Neural progenitor cell (in vitro differentiated cells): ENCODE measurements around the gene DLG2. TPM values are rescaled to one million over a fixed set of nuclear protein-coding genes. Genes with fewer than 3 reads are reported as not detected.

Source experiments
- DNase-seq: peaks from one replicate; pipeline ENCODE4 v3.0.0-alpha.2; 2016; ENCODE audit warnings: low spot score
- H2AFZ ChIP-seq: fragments of 200-600 bp; sonication (generic); replicated peaks from 2 replicates; pipeline ENCODE4 v1.6.1; 2016; ENCODE audit warnings: antibody characterized with exemption
- H3F3A ChIP-seq: fragments of 200-600 bp; sonication (generic); 2 replicates; pipeline ENCODE4 v1.6.1; 2016; ENCODE audit warnings: antibody characterized with exemption, low read depth
- H3K27ac ChIP-seq: fragments of 200-600 bp; sonication (generic); 2 replicates; pipeline ENCODE4 v1.5.1; 2016; ENCODE audit warnings: mild to moderate bottlenecking
- H3K27me3 ChIP-seq: fragments of 200-600 bp; sonication (generic); 2 replicates; pipeline ENCODE4 v1.6.1; 2016; ENCODE audit warnings: mild to moderate bottlenecking, moderate library complexity
- H3K36me3 ChIP-seq: fragments of 200-600 bp; sonication (generic); 2 replicates; pipeline ENCODE4 v1.5.1; 2016
- H3K4me1 ChIP-seq: fragments of 200-600 bp; sonication (generic); 2 replicates; pipeline ENCODE4 v1.6.1; 2016; ENCODE audit warnings: mixed run types
- H3K4me2 ChIP-seq: fragments of 200-600 bp; sonication (generic); 2 replicates; pipeline ENCODE4 v1.6.1; 2016
- H3K4me3 ChIP-seq: fragments of 200-600 bp; sonication (generic); 2 replicates; pipeline ENCODE4 v1.5.1; 2016
- H3K79me2 ChIP-seq: fragments of 200-600 bp; sonication (generic); 2 replicates; pipeline ENCODE4 v1.6.1; 2016; ENCODE audit warnings: low read depth
- H3K9ac ChIP-seq: fragments of 200-600 bp; sonication (generic); 2 replicates; pipeline ENCODE4 v1.6.1; 2016
- H3K9me3 ChIP-seq: fragments of 200-600 bp; sonication (generic); 2 replicates; pipeline ENCODE4 v1.5.1; 2016; ENCODE audit warnings: low read depth
- H4K20me1 ChIP-seq: fragments of 200-600 bp; sonication (generic); 2 replicates; pipeline ENCODE4 v1.6.1; 2016; ENCODE audit warnings: low read depth
- H3K27ac Mint-ChIP-seq: 3 replicates; pipeline ENCODE4 v1.8.0; 2021; ENCODE audit warnings: mixed read lengths
- H3K27me3 Mint-ChIP-seq: 2 replicates; pipeline ENCODE4 v1.8.0; 2022; ENCODE audit warnings: low read depth, mild to moderate bottlenecking, inconsistent platforms, moderate library complexity, mixed read lengths; ENCODE audit not compliant: insufficient read depth
- H3K36me3 Mint-ChIP-seq: 3 replicates; pipeline ENCODE4 v1.8.0; 2021; ENCODE audit warnings: mixed read lengths
- H3K4me1 Mint-ChIP-seq: 3 replicates; pipeline ENCODE4 v1.8.0; 2021; ENCODE audit warnings: mixed read lengths
- H3K4me3 Mint-ChIP-seq: 3 replicates; pipeline ENCODE4 v1.8.0; 2021; ENCODE audit warnings: mild to moderate bottlenecking, moderate library complexity, mixed read lengths
- H3K9me3 Mint-ChIP-seq: 3 replicates; pipeline ENCODE4 v1.8.0; 2020; ENCODE audit warnings: mixed read lengths
- CTCF ChIP-seq: fragments of 200-600 bp; sonication (generic); IDR thresholded peaks from 2 replicates; pipeline ENCODE4 v1.5.1; 2017; ENCODE audit warnings: antibody characterized with exemption, mild to moderate bottlenecking
- EZH2 ChIP-seq: fragments of 200-600 bp; sonication (generic); IDR thresholded peaks from 2 replicates; pipeline ENCODE4 v1.6.1; 2017; ENCODE audit warnings: antibody characterized with exemption, mild to moderate bottlenecking, moderate library complexity
- EZH2phosphoT487 ChIP-seq: fragments of 200-600 bp; sonication (generic); IDR thresholded peaks from 2 replicates; pipeline ENCODE4 v1.6.1; 2017; ENCODE audit warnings: antibody characterized with exemption
- total RNA-seq: library from RNA; depleted of rRNA; stranded (reverse); fragments of >200 nt; gene quantifications from 2 replicates; pipeline ENCODE4 v1.2.3, GENCODE V29; 2015; ENCODE audit warnings: low replicate concordance

DLG2 gene
- total RNA-seq, 1 donor from 2014 or later: 7.5 TPM

GRCh38 chr11:83791557-83791956 is 1835.6 kb downstream of the DLG2 start:
- Histone ChIP-seq H3K79me2 (no peaks in the 10 kb centered on the region), H4K20me1 (no peaks in the 10 kb centered on the region), H3K36me3 (no peaks in the 10 kb centered on the region), H3K4me2 (no peak overlapping the region), H3K27ac (no peak overlapping the region), H3K4me3 (no peak overlapping the region), H3K9ac (no peak overlapping the region), H3K27me3 (no peaks in the 10 kb centered on the region), H2AFZ (no peak overlapping the region), H3K4me1 (no peaks in the 10 kb centered on the region), H3K9me3 (no peaks in the 10 kb centered on the region), H3F3A (no peaks in the 10 kb centered on the region)
- no peaks in the 10 kb centered on the region for H3K36me3 Mint-ChIP-seq
- TF ChIP-seq EZH2: no peak
- TF ChIP-seq EZH2phosphoT487: no peak
- no peak for TF ChIP-seq CTCF
- no peak overlapping the region for H3K27ac Mint-ChIP-seq
- H3K4me1 Mint-ChIP-seq: no peaks in the 10 kb centered on the region
- H3K4me3 Mint-ChIP-seq: no peak overlapping the region
- H3K27me3 Mint-ChIP-seq: peaks cover 2% of the 10 kb centered on the region
- no peaks in the 10 kb centered on the region for H3K9me3 Mint-ChIP-seq
- DNase-seq: no peak

- Histone ChIP-seq H3K27me3 (no peaks in the 10 kb centered on the region), H2AFZ (no peak overlapping the region), H3K4me3 (no peak overlapping the region), H3K36me3 (no peaks in the 10 kb centered on the region), H3K79me2 (no peaks in the 10 kb centered on the region), H3K9ac (no peak overlapping the region), H3K27ac (no peak overlapping the region), H3F3A (no peaks in the 10 kb centered on the region), H4K20me1 (no peaks in the 10 kb centered on the region), H3K4me2 (no peak overlapping the region), H3K9me3 (no peaks in the 10 kb centered on the region), H3K4me1 (no peaks in the 10 kb centered on the region)
- no peak for DNase-seq
- Mint-ChIP-seq H3K4me3 (no peak overlapping the region), H3K4me1 (no peaks in the 10 kb centered on the region), H3K27ac (no peak overlapping the region), H3K9me3 (no peaks in the 10 kb centered on the region), H3K27me3 (peaks cover 2% of the 10 kb centered on the region), H3K36me3 (no peaks in the 10 kb centered on the region)
- TF ChIP-seq EZH2phosphoT487: no peak
- no peak for TF ChIP-seq EZH2
- no peak for TF ChIP-seq CTCF
These were observed 1841.2 kb downstream of the DLG2 start for GRCh38 chr11:83785942-83786341.

GRCh38 chr11:83784419-83784818 is 1842.7 kb downstream of the DLG2 start:
- peaks cover 2% of the 10 kb centered on the region for H3K27me3 Mint-ChIP-seq
- Histone ChIP-seq H3K27ac (no peak overlapping the region), H3K4me2 (no peak overlapping the region), H3F3A (no peaks in the 10 kb centered on the region), H4K20me1 (no peaks in the 10 kb centered on the region), H3K27me3 (no peaks in the 10 kb centered on the region), H3K79me2 (no peaks in the 10 kb centered on the region), H3K9ac (no peak overlapping the region), H3K9me3 (no peaks in the 10 kb centered on the region), H3K4me3 (no peak overlapping the region), H2AFZ (no peak overlapping the region), H3K36me3 (no peaks in the 10 kb centered on the region), H3K4me1 (no peaks in the 10 kb centered on the region)
- H3K4me1 Mint-ChIP-seq: no peaks in the 10 kb centered on the region
- no peak for TF ChIP-seq CTCF
- no peak for TF ChIP-seq EZH2phosphoT487
- H3K9me3 Mint-ChIP-seq: no peaks in the 10 kb centered on the region
- DNase-seq: no peak
- H3K27ac Mint-ChIP-seq: no peak overlapping the region
- no peak overlapping the region for H3K4me3 Mint-ChIP-seq
- H3K36me3 Mint-ChIP-seq: no peaks in the 10 kb centered on the region

GRCh38 chr11:83782329-83782728 is 1844.8 kb downstream of the DLG2 start:
- Histone ChIP-seq H2AFZ (no peak overlapping the region), H3K4me3 (no peak overlapping the region), H3F3A (no peaks in the 10 kb centered on the region), H4K20me1 (no peaks in the 10 kb centered on the region), H3K79me2 (no peaks in the 10 kb centered on the region), H3K4me2 (no peak overlapping the region), H3K27ac (no peak overlapping the region), H3K36me3 (no peaks in the 10 kb centered on the region), H3K27me3 (no peaks in the 10 kb centered on the region), H3K4me1 (no peaks in the 10 kb centered on the region), H3K9me3 (no peaks in the 10 kb centered on the region), H3K9ac (no peak overlapping the region)
- H3K27me3 Mint-ChIP-seq: no peaks in the 10 kb centered on the region
- H3K4me1 Mint-ChIP-seq: peaks cover 7% of the 10 kb centered on the region
- TF ChIP-seq CTCF (no peak), EZH2phosphoT487 (no peak), EZH2 (no peak)
- no peak overlapping the region for H3K27ac Mint-ChIP-seq
- H3K9me3 Mint-ChIP-seq: no peaks in the 10 kb centered on the region
- no peak for DNase-seq
- H3K4me3 Mint-ChIP-seq: no peak overlapping the region
- H3K36me3 Mint-ChIP-seq: no peaks in the 10 kb centered on the region
